Measurements from ENCODE around the gene CASR. TPM values are rescaled to one million over a fixed set of nuclear protein-coding genes. Genes with fewer than 3 reads are reported as not detected.
"Not testable (repeated sequence)": the region's sequence is repeated elsewhere in the genome, so short reads cannot be mapped to it uniquely, and the experiment has no call there.

The CASR gene
- total RNA-seq, 4 donors from 2014 or later: not detected

GRCh38 chr3:122190525-122190924 lies 7.1 kb downstream of the CASR start:
- intact Hi-C loops (cut with DNase I; ENCODE audit: low total_unique reads) (no loop called here), in situ Hi-C loops (cut with MboI; ENCODE audit: low sequenced_read_pairs in 4 of 4) (no loop called here)
- Histone ChIP-seq H3K4me3 (no peak overlapping the region), H3K27me3 (peaks cover 3 to 4% (median 4%) of the 10 kb centered on the region in 3 donors), H3K27ac (no peak overlapping the region), H3K9me3 (no peaks in the 10 kb centered on the region), H3K4me1 (no peaks in the 10 kb centered on the region), H3K36me3 (no peaks in the 10 kb centered on the region)
- DNase-seq (no peak), ATAC-seq (no peak)
- TF ChIP-seq CTCF (IDR thresholded peaks at IDR 0.05 in 4 of 5, conservative IDR thresholded peaks at IDR 0.05 in 1 of 5): no peak
- TF ChIP-seq POLR2A (IDR thresholded peaks at IDR 0.05): no peak

- TF ChIP-seq POLR2A (IDR thresholded peaks at IDR 0.05) (no peak), CTCF (IDR thresholded peaks at IDR 0.05 in 4 of 5, conservative IDR thresholded peaks at IDR 0.05 in 1 of 5) (no peak)
- ATAC-seq: no peak
- intact Hi-C loops (cut with DNase I; ENCODE audit: low total_unique reads) (no loop called here), in situ Hi-C loops (cut with MboI; ENCODE audit: low sequenced_read_pairs in 4 of 4) (no loop called here)
- Histone ChIP-seq H3K4me3 (no peak overlapping the region), H3K27ac (no peak overlapping the region), H3K4me1 (no peaks in the 10 kb centered on the region), H3K27me3 (no peaks in the 10 kb centered on the region), H3K36me3 (no peaks in the 10 kb centered on the region), H3K9me3 (no peaks in the 10 kb centered on the region)
- DNase-seq: no peak
Observed at GRCh38 chr3:122198966-122199365, 15.5 kb downstream of the CASR start.

- intact Hi-C loops (cut with DNase I; ENCODE audit: low total_unique reads) (no loop called here), in situ Hi-C loops (cut with MboI; ENCODE audit: low sequenced_read_pairs in 4 of 4) (no loop called here)
- H3K4me3 ChIP-seq: no peak overlapping the region
- H3K27me3 ChIP-seq: no peaks in the 10 kb centered on the region
- no peaks in the 10 kb centered on the region for H3K9me3 ChIP-seq
- H3K4me1 ChIP-seq: no peaks in the 10 kb centered on the region
- TF ChIP-seq POLR2A (IDR thresholded peaks at IDR 0.05): no peak
- no peak for TF ChIP-seq CTCF (IDR thresholded peaks at IDR 0.05 in 4 of 5, conservative IDR thresholded peaks at IDR 0.05 in 1 of 5)
- no peak for DNase-seq
- no peaks in the 10 kb centered on the region for H3K36me3 ChIP-seq
- no peak overlapping the region for H3K27ac ChIP-seq
- no peak for ATAC-seq
Observed at GRCh38 chr3:122199552-122199951, 16.1 kb downstream of the CASR start.

- TF ChIP-seq CTCF (IDR thresholded peaks at IDR 0.05 in 4 of 5, conservative IDR thresholded peaks at IDR 0.05 in 1 of 5) (no peak), POLR2A (IDR thresholded peaks at IDR 0.05) (no peak)
- no peaks in the 10 kb centered on the region for H3K36me3 ChIP-seq
- H3K27me3 ChIP-seq: no peaks in the 10 kb centered on the region
- intact Hi-C loops (cut with DNase I; ENCODE audit: low total_unique reads): no loop called here
- in situ Hi-C loops (cut with MboI; ENCODE audit: low sequenced_read_pairs in 4 of 4): no loop called here
- DNase-seq (no peak), ATAC-seq (no peak)
- no peaks in the 10 kb centered on the region for H3K4me1 ChIP-seq
- H3K4me3 ChIP-seq: no peak overlapping the region
- no peaks in the 10 kb centered on the region for H3K9me3 ChIP-seq
- no peak overlapping the region for H3K27ac ChIP-seq
Observed at GRCh38 chr3:122200661-122201060, 17.2 kb downstream of the CASR start.

GRCh38 chr3:122201476-122201875 lies 18.0 kb downstream of the CASR start:
- not testable (repeated sequence) for DNase-seq, H3K4me3 ChIP-seq, H3K9me3 ChIP-seq

More at GRCh38 chr3:122201476-122201875, 18.0 kb downstream of the CASR start:
- H3K36me3 ChIP-seq; in situ Hi-C loops (cut with MboI; ENCODE audit: low sequenced_read_pairs in 4 of 4); ATAC-seq; H3K4me1 ChIP-seq; H3K27ac ChIP-seq; intact Hi-C loops (cut with DNase I; ENCODE audit: low total_unique reads); H3K27me3 ChIP-seq: not testable (repeated sequence)
